HG03060 (cell line): ENCODE results near the gene LRRC17.

ENCODE experiments used
- ATAC-seq: cut with Tn5 transposase; IDR thresholded peaks from one replicate; pipeline ENCODE4 v1.9.1; 2021; ENCODE audit warnings: low read depth, moderate number of reproducible peaks; ENCODE audit not compliant: unreplicated experiment

LRRC17 gene

GRCh38 chr7:102912742-102913141, at the start of gene LRRC17:
Gene LRRC17, plus strand, starts transcription at chr7:102913000. Its CDS starts 20,914 bp downstream, at chr7:102933914.
- ATAC-seq, result no peak

GRCh38 chr7:102864958-102865357, 47.8 kb upstream of the LRRC17 start:
- ATAC-seq, result no peak

GRCh38 chr7:102866535-102867215, 46.1 kb upstream of the LRRC17 start:
- ATAC-seq, result no peak

GRCh38 chr7:102869195-102869594, 43.6 kb upstream of the LRRC17 start:
- ATAC-seq, result no peak

GRCh38 chr7:102872460-102872859, 40.3 kb upstream of the LRRC17 start:
- ATAC-seq, result no peak

- peak; percentile 11 for ATAC-seq
Measured at GRCh38 chr7:102873470-102874165, 39.2 kb upstream of the LRRC17 start.

- ATAC-seq, result peak; percentile 99
Measured at GRCh38 chr7:102874166-102874829, 38.5 kb upstream of the LRRC17 start.

- no peak for ATAC-seq
Measured at GRCh38 chr7:102874966-102875365, 37.8 kb upstream of the LRRC17 start.

- ATAC-seq, result no peak
Measured at GRCh38 chr7:102875700-102876295, 37.0 kb upstream of the LRRC17 start.

- no peak for ATAC-seq
Measured at GRCh38 chr7:102883098-102883860, 29.5 kb upstream of the LRRC17 start.

GRCh38 chr7:102888561-102889233, 24.1 kb upstream of the LRRC17 start:
- ATAC-seq, result no peak

- no peak for ATAC-seq
Measured at GRCh38 chr7:102889851-102890250, 22.9 kb upstream of the LRRC17 start.

- ATAC-seq, result no peak
Measured at GRCh38 chr7:102890292-102890970, 22.4 kb upstream of the LRRC17 start.

- no peak for ATAC-seq
Measured at GRCh38 chr7:102890971-102891692, 21.7 kb upstream of the LRRC17 start.

GRCh38 chr7:102891693-102892261, 21.0 kb upstream of the LRRC17 start:
- ATAC-seq, result no peak

- no peak for ATAC-seq
Measured at GRCh38 chr7:102892631-102893278, 20.0 kb upstream of the LRRC17 start.

GRCh38 chr7:102895602-102896001, 17.2 kb upstream of the LRRC17 start:
- ATAC-seq, result no peak

- no peak for ATAC-seq
Measured at GRCh38 chr7:102896585-102896984, 16.2 kb upstream of the LRRC17 start.
